K562 (cell line): ENCODE data around the gene PI4KA. TPM values are rescaled to one million over a fixed set of nuclear protein-coding genes. Genes with fewer than 3 reads are reported as not detected.

Experiments
- ATAC-seq: fragments of 200-7000 bp; cut with Tn5 transposase; 3 replicates; pipeline ENCODE4 v1.9.1; 2020; ENCODE audit warnings: moderate library complexity
- BruUV-seq: library from RNA; stranded (reverse); fragments of 400-500 nt; replicated peaks from 2 replicates; lab custom pipeline; 2021; lab: Mats Ljungman, UMichigan
- CTCF ChIA-PET: fragments of 300-600 bp; formaldehyde crosslinking; extraction: SDS; loops from one replicate; lab custom pipeline; 2021; ENCODE audit warnings: low intra/inter-chr PET ratio; lab: Yijun Ruan, JAX
- POLR2A ChIA-PET: fragments of 300-600, 350-650 bp; sonication (Branson Sonifier 250); formaldehyde crosslinking; extraction: SDS; loops from one replicate; lab custom pipeline; 2021; ENCODE audit warnings: antibody characterized with exemption, inconsistent platforms; lab: Yijun Ruan, JAX
- DNase-seq, 4 experiments: peaks; one replicate each; pipeline versions ENCODE4 v3.0.0 to v3.0.0-alpha.2; 2011 to 2018; ENCODE audit warnings: low spot score in 3 of 4, mixed read lengths in 3 of 4; ENCODE audit errors: extremely low read depth in 1 of 4
- FAIRE-seq: peaks from 2 replicates; lab custom pipeline; 2011; peaks lifted over from hg19 to GRCh38; lab: Jason Lieb, UNC
- H2AFZ ChIP-seq: 2 replicates; pipeline ENCODE4 v1.6.0; 2011; ENCODE audit warnings: low read depth, low read length, control low read depth, inconsistent platforms
- H3K27ac ChIP-seq: fragments of 200-600 bp; 3 replicates; pipeline ENCODE4 v1.8.0; 2011; ENCODE audit warnings: low read depth, mild to moderate bottlenecking, control low read depth, inconsistent platforms, low read length, moderate library complexity, mixed read lengths; ENCODE audit errors: extremely low read depth
- H3K27me3 ChIP-seq, 2 experiments: fragments of 300-600 bp in 1 of 2; 2 replicates in 1 of 2; 3 replicates in 1 of 2; pipeline versions ENCODE4 v1.6.0 to v1.8.0; 2011; ENCODE audit warnings: inconsistent platforms in 2 of 2, low read length in 2 of 2, mild to moderate bottlenecking in 1 of 2, mixed read lengths in 1 of 2, moderate library complexity in 1 of 2; ENCODE audit not compliant: control insufficient read depth in 2 of 2, insufficient read depth in 2 of 2
- H3K36me3 ChIP-seq: fragments of 300-600 bp; 3 replicates; pipeline ENCODE4 v1.8.0; 2011; ENCODE audit warnings: mild to moderate bottlenecking, low read length, inconsistent platforms; ENCODE audit not compliant: control insufficient read depth, insufficient read depth
- H3K4me1 ChIP-seq, 2 experiments: fragments of 200-600 bp in 1 of 2; replicated peaks in 1 of 2; 2 replicates in 1 of 2; 3 replicates in 1 of 2; pipeline versions ENCODE4 v1.5.1 to v1.8.0; 2011; ENCODE audit warnings: inconsistent platforms in 2 of 2, low read length in 2 of 2, mild to moderate bottlenecking in 1 of 2, mixed read lengths in 1 of 2, moderate library complexity in 1 of 2; ENCODE audit not compliant: control insufficient read depth in 2 of 2, insufficient read depth in 2 of 2
- H3K4me2 ChIP-seq: 2 replicates; pipeline ENCODE4 v1.6.1; 2011; ENCODE audit warnings: low read length, control low read depth, inconsistent platforms, mixed read lengths; ENCODE audit not compliant: insufficient read depth
- H3K4me3 ChIP-seq: fragments of 200-600 bp; sonication (generic), shearing (Covaris generic); 2 replicates; pipeline ENCODE4 v1.5.1; 2016; ENCODE audit warnings: control low read depth, inconsistent platforms
- H3K79me2 ChIP-seq: fragments of 200-600 bp; 3 replicates; pipeline ENCODE4 v1.8.0; 2011; ENCODE audit warnings: low read length, inconsistent platforms; ENCODE audit not compliant: control insufficient read depth, insufficient read depth
- H3K9ac ChIP-seq, 2 experiments: 2 replicates each; pipeline versions ENCODE4 v1.6.0 to v1.6.1; 2011; ENCODE audit warnings: low read depth in 2 of 2, low read length in 2 of 2, control low read depth in 1 of 2, inconsistent platforms in 1 of 2, mild to moderate bottlenecking in 1 of 2, mixed read lengths in 1 of 2; ENCODE audit not compliant: insufficient read depth in 1 of 2
- H3K9me1 ChIP-seq: one replicate; pipeline ENCODE4 v1.6.0; 2011; ENCODE audit warnings: inconsistent platforms, mild to moderate bottlenecking, low read length, moderate library complexity; ENCODE audit not compliant: control insufficient read depth, insufficient read depth
- H3K9me3 ChIP-seq: replicated peaks from 2 replicates; pipeline ENCODE4 v1.5.1; 2011; ENCODE audit warnings: low read depth, low read length, inconsistent platforms; ENCODE audit not compliant: control insufficient read depth, insufficient read depth
- H4K20me1 ChIP-seq: replicated peaks from 2 replicates; pipeline ENCODE4 v1.6.1; 2011; ENCODE audit warnings: low read length, inconsistent platforms, mixed read lengths; ENCODE audit not compliant: control insufficient read depth, insufficient read depth
- ARID2 ChIP-seq: fragments of 450-650 bp; IDR thresholded peaks from 2 replicates; pipeline ENCODE4 v1.6.1; 2017; ENCODE audit warnings: antibody characterized with exemption, mild to moderate bottlenecking
- CREBBP ChIP-seq: IDR thresholded peaks from one replicate; pipeline ENCODE4 v1.6.1; 2012; ENCODE audit warnings: low read depth, mild to moderate bottlenecking, control low read depth, inconsistent platforms, low read length
- DPF2 ChIP-seq: fragments of 450-650 bp; IDR thresholded peaks from 2 replicates; pipeline ENCODE4 v1.6.1; 2016
- ESRRB ChIP-seq: fragments of 250-450 bp; sonication (Bioruptor Pico); IDR thresholded peaks from 2 replicates; pipeline ENCODE4 v1.5.0; 2020; ENCODE audit warnings: mild to moderate bottlenecking, moderate library complexity, borderline replicate concordance
- EZH2 ChIP-seq: IDR thresholded peaks from 2 replicates; pipeline ENCODE4 v1.6.1; 2012; ENCODE audit warnings: low read depth, mild to moderate bottlenecking, inconsistent platforms, low read length, borderline replicate concordance
- FOXM1 ChIP-seq, 2 experiments: fragments of 450-650 bp in 1 of 2; sonication (generic) in 1 of 2; formaldehyde crosslinking in 1 of 2; IDR thresholded peaks; 2 replicates each; pipeline versions ENCODE4 v1.6.1 to v1.9.0; 2017 to 2022; ENCODE audit warnings: low read depth in 2 of 2, mild to moderate bottlenecking in 2 of 2, missing genetic modification reagents in 1 of 2, moderate library complexity in 1 of 2
- HIVEP1 ChIP-seq: fragments of 250-450 bp; sonication (Bioruptor Pico); IDR thresholded peaks from 2 replicates; pipeline ENCODE4 v1.4.0; 2020; ENCODE audit warnings: mild to moderate bottlenecking
- IRF2 ChIP-seq: sonication (generic); formaldehyde crosslinking; IDR thresholded peaks from 2 replicates; pipeline ENCODE4 v1.8.1; 2022; ENCODE audit warnings: mild to moderate bottlenecking, missing genetic modification reagents
- KDM2B ChIP-seq: fragments of 250-450 bp; sonication (Bioruptor Pico); IDR thresholded peaks from 2 replicates; pipeline ENCODE4 v1.8.0; 2021; ENCODE audit warnings: mild to moderate bottlenecking, moderate library complexity
- KLF6 ChIP-seq: fragments of 250-450 bp; sonication (Bioruptor Pico); IDR thresholded peaks from 2 replicates; pipeline ENCODE4 v1.4.0; 2020; ENCODE audit warnings: mild to moderate bottlenecking, moderate library complexity, borderline replicate concordance
- MNT ChIP-seq, 2 experiments: fragments of 450-650 bp; conservative IDR thresholded peaks; 2 replicates each; pipeline ENCODE4 v1.6.1; 2017; ENCODE audit warnings: mild to moderate bottlenecking in 2 of 2, moderate library complexity in 2 of 2
- MTA2 ChIP-seq: fragments of 450-650 bp; IDR thresholded peaks from 2 replicates; pipeline ENCODE4 v1.6.1; 2016; ENCODE audit warnings: low read depth
- NCOA1 ChIP-seq: fragments of 450-650 bp; IDR thresholded peaks from 2 replicates; pipeline ENCODE4 v1.6.1; 2016; ENCODE audit warnings: low read depth
- SRSF9 ChIP-seq: fragments of 200-400 bp; formaldehyde crosslinking; IDR thresholded peaks from 2 replicates; pipeline ENCODE4 v1.6.1; 2017; ENCODE audit warnings: low read depth, low read length, borderline replicate concordance
- USF2 ChIP-seq: sonication (generic); formaldehyde crosslinking; IDR thresholded peaks from 2 replicates; pipeline ENCODE4 v1.5.0; 2020; ENCODE audit warnings: missing genetic modification reagents
- ZBTB8A ChIP-seq: fragments of 450-650 bp; IDR thresholded peaks from 2 replicates; pipeline ENCODE4 v1.6.1; 2018; ENCODE audit warnings: mild to moderate bottlenecking, moderate library complexity; ENCODE audit not compliant: partially characterized antibody
- ZNF395 ChIP-seq: fragments of 200-800 bp; sonication (Bioruptor generic); IDR thresholded peaks from 2 replicates; pipeline ENCODE4 v1.6.1; 2017; ENCODE audit warnings: missing genetic modification characterization, missing compliant biosample characterization
- ZNF584 ChIP-seq: fragments of 200-800 bp; sonication (Bioruptor generic); IDR thresholded peaks from 2 replicates; pipeline ENCODE4 v1.6.1; 2016; ENCODE audit warnings: low read depth, mild to moderate bottlenecking, missing genetic modification characterization, missing compliant biosample characterization
- WGBS: fragments of 100-300 bp; shearing (Covaris generic); methylation state at CpG from one replicate; pipeline ENCODE4 v1.1.6; 2016; ENCODE audit warnings: low coverage, mixed read lengths; ENCODE audit not compliant: insufficient coverage; ENCODE audit errors: missing lambda C conversion rate; 5-methylcytosine and 5-hydroxymethylcytosine counted together
- in situ Hi-C: fragments of 300-500 bp; cut with MboI; formaldehyde crosslinking; loops from 4 replicates; pipeline ENCODE4 v1.15.0; 2018; ENCODE audit warnings: inconsistent platforms, mixed read lengths
- intact Hi-C: fragments of 100-400 bp; cut with micrococcal nuclease; formaldehyde crosslinking; loops from 2 replicates; pipeline ENCODE4 v1.14.2; 2022
- polyA plus RNA-seq, 8 experiments: library from polyadenylated mRNA; depleted of rRNA in 4 of 8; stranded (reverse) in 5 of 8; unstranded in 3 of 8; fragments of >200 nt; fragmentation: Nextera tagmentation in 2 of 8; fragmentation: Illumina TruSeq in 1 of 8; extraction: Ambion mirVana in 2 of 8; extraction: Trizol in 1 of 8; gene quantifications; 2 replicates each; pipeline versions ENCODE4 v1.2.1 to v1.2.3, GENCODE V29; 2011 to 2014; ENCODE audit warnings: inconsistent platforms in 1 of 8, missing spikeins in 1 of 8
- total RNA-seq, 7 experiments: library from RNA; depleted of rRNA in 6 of 7; stranded (reverse); fragments of >200 nt in 6 of 7; fragmentation: Illumina TruSeq in 2 of 7; extraction: Trizol in 2 of 7; gene quantifications; 2 replicates each; pipeline versions ENCODE4 v1.2.1 to v1.2.3, GENCODE V29; 2011 to 2021; ENCODE audit warnings: low replicate concordance in 1 of 7

PI4KA gene
- total and polyA plus RNA-seq, 9 of the 15 experiments (the other 6 are each of a cell fraction or from before 2014, with no cell fraction given) = 7.3 to 187 (median 84.7) TPM

- H3K9ac ChIP-seq = no peak overlapping the region
- H3K27me3 ChIP-seq = no peaks in the 10 kb centered on the region
- no peaks in the 10 kb centered on the region for H3K9me3 ChIP-seq
- peaks cover 46% of the 10 kb centered on the region for H3K36me3 ChIP-seq
- ATAC-seq = no peak
- ChIA-PET CTCF (interaction anchor here (0.7 kb wide), 1 partner anchor 93 kb away, joined by 4 read pairs; no protein-coding TSS in a partner anchor), POLR2A (interaction anchor here (0.6 to 9.2 kb wide), 18 partner anchors 9 to 1014 kb away, joined by 3 to 93 read pairs (median 4); partner anchors contain the start of gene DGCR6L)
- WGBS = 84% methylated on average over 3 of the region's 3 CpGs
- peaks cover 23% of the 10 kb centered on the region for H3K79me2 ChIP-seq
- peak in 3 of 4 experiments; percentile 19 to 43 (median 43) for DNase-seq
- in situ Hi-C loops = no loop called here
- H3K4me2 ChIP-seq = no peak overlapping the region
- no peak overlapping the region for H3K27ac ChIP-seq
- intact Hi-C loops = no loop called here
- no peak overlapping the region for H3K4me3 ChIP-seq
- no peak for FAIRE-seq
- BruUV-seq = no TSS peak
- H4K20me1 ChIP-seq = peaks cover 3% of the 10 kb centered on the region; the same call in 1 of the 2 replicates
- no peak overlapping the region for H2AFZ ChIP-seq
- H3K4me1 ChIP-seq = peaks cover 0 to 3% of the 10 kb centered on the region in 2 experiments; a peak in 1 of 5 replicates
- no peaks in the 10 kb centered on the region for H3K9me1 ChIP-seq
- no peak for TF ChIP-seq ZBTB8A
- no peak for TF ChIP-seq DPF2
- TF ChIP-seq SRSF9 = no peak
- TF ChIP-seq ZNF395 (CRISPR knock-in tag) = no peak
- no peak for TF ChIP-seq ARID2
- no peak for TF ChIP-seq MTA2
- no peak for TF ChIP-seq ESRRB
- no peak for TF ChIP-seq NCOA1
- no peak for TF ChIP-seq HIVEP1 (CRISPR knock-in tag)
- no peak for TF ChIP-seq KLF6 (CRISPR knock-in tag)
- no peak for TF ChIP-seq EZH2
- TF ChIP-seq USF2 (CRISPR knock-in tag) = peak; percentile 27; the same call in 1 of the 2 replicates
- no peak for TF ChIP-seq CREBBP
- TF ChIP-seq IRF2 (CRISPR knock-in tag) = 0 out of 2 replicates have a peak, but pooled peaks have one; percentile 64
- no peak for TF ChIP-seq KDM2B (CRISPR knock-in tag)
- no peak for TF ChIP-seq ZNF584 (CRISPR knock-in tag)
- TF ChIP-seq MNT (conservative IDR thresholded peaks at IDR 0.05) = no peak
- TF ChIP-seq FOXM1 (IDR thresholded peaks at IDR 0.05; ENCODE audit: low read depth) = no peak
- TF ChIP-seq FOXM1 (CRISPR knock-in tag; IDR thresholded peaks at IDR 0.05; ENCODE audit: low read depth) = no peak
Observed at GRCh38 chr22:20834725-20835124, 23.9 kb downstream of the PI4KA start.
